Measurements from ENCODE around the gene E2F4. TPM values are rescaled to one million over a fixed set of nuclear protein-coding genes. Genes with fewer than 3 reads are reported as not detected.
A peak's percentile ranks its signal among the peaks of the same experiment; 100 is the strongest.

E2F4 gene
- total and polyA plus RNA-seq, 7 donors: 40.0 to 85.9 (median 69.8) TPM

DNA sequence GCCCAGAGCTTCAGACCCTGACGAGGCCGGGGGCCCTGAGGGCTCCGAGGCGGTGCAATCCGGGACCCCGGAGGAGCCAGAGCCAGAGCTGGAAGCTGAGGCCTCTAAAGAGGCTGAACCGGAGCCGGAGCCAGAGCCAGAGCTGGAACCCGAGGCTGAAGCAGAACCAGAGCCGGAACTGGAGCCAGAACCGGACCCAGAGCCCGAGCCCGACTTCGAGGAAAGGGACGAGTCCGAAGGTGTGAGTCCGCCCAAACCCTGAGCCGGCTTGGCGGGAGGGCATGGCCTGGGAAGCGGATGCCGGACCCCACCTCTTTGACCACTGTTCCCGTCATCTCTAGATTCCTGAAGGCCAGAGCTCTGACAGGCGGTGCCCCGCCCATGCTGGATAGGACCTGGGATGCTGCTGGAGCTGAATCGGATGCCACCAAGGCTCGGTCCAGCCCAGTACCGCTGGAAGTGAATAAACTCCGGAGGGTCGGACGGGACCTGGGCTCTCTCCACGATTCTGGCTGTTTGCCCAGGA, 17.2 kb upstream of the E2F4 start:
- Histone ChIP-seq H3K9me3 (no peaks in the 10 kb centered on the region), H3K27ac (peak overlapping the region; percentile 89 to 95 (median 90)), H3K36me3 (no peaks in the 10 kb centered on the region), H3K4me1 (peaks cover 0 to 60% (median 54%) of the 10 kb centered on the region in 4 donors), H3K4me3 (peak overlapping the region; percentile 22 to 52 (median 46)), H3K27me3 (no peaks in the 10 kb centered on the region)
- no peak for DNase-seq
- intact Hi-C loops (cut with DNase I): no loop called here
- TF ChIP-seq EP300 (IDR thresholded peaks at IDR 0.05): no peak
- TF ChIP-seq POLR2A (IDR thresholded peaks at IDR 0.05): no peak
- TF ChIP-seq POLR2AphosphoS5 (IDR thresholded peaks at IDR 0.05): no peak
- TF ChIP-seq, protein P1, sequence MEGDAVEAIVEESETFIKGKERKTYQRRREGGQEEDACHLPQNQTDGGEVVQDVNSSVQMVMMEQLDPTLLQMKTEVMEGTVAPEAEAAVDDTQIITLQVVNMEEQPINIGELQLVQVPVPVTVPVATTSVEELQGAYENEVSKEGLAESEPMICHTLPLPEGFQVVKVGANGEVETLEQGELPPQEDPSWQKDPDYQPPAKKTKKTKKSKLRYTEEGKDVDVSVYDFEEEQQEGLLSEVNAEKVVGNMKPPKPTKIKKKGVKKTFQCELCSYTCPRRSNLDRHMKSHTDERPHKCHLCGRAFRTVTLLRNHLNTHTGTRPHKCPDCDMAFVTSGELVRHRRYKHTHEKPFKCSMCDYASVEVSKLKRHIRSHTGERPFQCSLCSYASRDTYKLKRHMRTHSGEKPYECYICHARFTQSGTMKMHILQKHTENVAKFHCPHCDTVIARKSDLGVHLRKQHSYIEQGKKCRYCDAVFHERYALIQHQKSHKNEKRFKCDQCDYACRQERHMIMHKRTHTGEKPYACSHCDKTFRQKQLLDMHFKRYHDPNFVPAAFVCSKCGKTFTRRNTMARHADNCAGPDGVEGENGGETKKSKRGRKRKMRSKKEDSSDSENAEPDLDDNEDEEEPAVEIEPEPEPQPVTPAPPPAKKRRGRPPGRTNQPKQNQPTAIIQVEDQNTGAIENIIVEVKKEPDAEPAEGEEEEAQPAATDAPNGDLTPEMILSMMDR (IDR thresholded peaks at IDR 0.05): no peak
- 41 to 59% methylated on average over 31 of the region's 31 CpGs for WGBS, 2 donors

- TF ChIP-seq, protein P1 (IDR thresholded peaks at IDR 0.05): no peak
- no peak for TF ChIP-seq POLR2AphosphoS5 (IDR thresholded peaks at IDR 0.05)
- TF ChIP-seq POLR2A (IDR thresholded peaks at IDR 0.05): no peak
- no peak for TF ChIP-seq EP300 (IDR thresholded peaks at IDR 0.05)
- intact Hi-C loops (cut with DNase I): no loop called here
- Histone ChIP-seq H3K27ac (no peak overlapping the region), H3K27me3 (no peaks in the 10 kb centered on the region), H3K4me1 (peaks cover 0 to 52% (median 42%) of the 10 kb centered on the region in 4 donors), H3K4me3 (no peak overlapping the region), H3K9me3 (no peaks in the 10 kb centered on the region), H3K36me3 (no peaks in the 10 kb centered on the region)
- 89 to 92% methylated on average over 12 of the region's 12 CpGs for WGBS, 2 donors
- no peak for DNase-seq
These were observed 15.3 kb upstream of the E2F4 start for GRCh38 chr16:67176662-67177061.

DNA sequence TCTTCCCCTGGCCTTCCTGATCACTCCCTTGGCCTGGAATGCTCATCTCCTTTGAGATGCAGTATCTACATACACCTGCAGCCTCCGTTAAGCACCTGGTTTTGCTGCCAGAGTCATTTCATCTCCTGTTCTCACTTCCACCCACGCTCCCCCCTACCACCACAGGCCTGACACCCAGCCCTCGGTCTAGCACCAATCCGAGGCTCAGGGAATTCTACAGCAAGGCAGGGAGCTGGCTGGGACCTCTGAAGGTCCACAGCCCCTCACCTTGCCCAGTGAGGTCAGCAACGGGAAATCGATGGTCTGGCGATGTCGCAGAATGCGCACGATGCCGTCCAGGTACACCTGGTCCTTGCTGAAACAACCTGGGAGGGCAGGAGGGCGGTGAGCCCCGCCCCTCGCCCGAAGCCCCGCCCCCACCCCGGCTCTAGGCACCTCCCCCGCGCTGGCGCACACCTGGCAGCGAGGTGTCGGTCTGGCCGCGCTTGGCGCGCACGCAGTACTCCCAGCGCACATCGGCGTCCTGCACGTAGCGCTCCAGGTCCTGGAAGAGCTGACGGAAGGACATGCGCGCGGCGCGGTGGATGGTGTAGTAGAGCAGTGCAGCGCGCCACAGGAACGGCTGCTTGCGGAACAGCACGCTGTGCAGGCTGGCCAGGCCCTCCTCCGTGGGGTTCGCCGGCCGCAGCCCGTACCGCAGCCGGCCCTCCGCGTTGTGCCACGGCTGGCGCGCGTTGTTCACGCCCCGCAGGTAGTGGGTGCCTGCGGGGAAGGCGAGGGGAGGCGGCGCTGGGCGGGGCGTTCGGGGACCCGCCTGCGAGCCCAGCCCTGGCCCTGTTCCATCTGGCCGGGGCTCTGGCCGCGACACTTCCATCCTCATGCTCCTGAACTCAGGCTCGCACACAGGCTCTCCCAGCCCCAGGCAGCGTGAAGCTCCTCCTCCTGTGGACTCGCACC, 13.9 kb upstream of the E2F4 start:
- Histone ChIP-seq H3K4me3 (peak overlapping the region; percentile 16 to 51 (median 40)), H3K9me3 (no peaks in the 10 kb centered on the region), H3K27me3 (no peaks in the 10 kb centered on the region), H3K36me3 (no peaks in the 10 kb centered on the region), H3K4me1 (peaks cover 0 to 56% (median 47%) of the 10 kb centered on the region in 4 donors), H3K27ac (peak overlapping the region; percentile 38 to 70 (median 53))
- DNase-seq: peak; percentile 83
- TF ChIP-seq, protein P1 (IDR thresholded peaks at IDR 0.05): no peak
- TF ChIP-seq POLR2A (IDR thresholded peaks at IDR 0.05) (no peak), EP300 (IDR thresholded peaks at IDR 0.05) (no peak), POLR2AphosphoS5 (IDR thresholded peaks at IDR 0.05) (peak in 1 of 4 donors; percentile 63)
- intact Hi-C loops (cut with DNase I): no loop called here
- 2 to 4% methylated on average over 73 of the region's 73 CpGs for WGBS, 2 donors

GRCh38 chr16:67179421-67180080, 12.4 kb upstream of the E2F4 start:
- H3K27me3 ChIP-seq: no peaks in the 10 kb centered on the region
- H3K4me3 ChIP-seq: no peak overlapping the region
- intact Hi-C loops (cut with DNase I): no loop called here
- H3K36me3 ChIP-seq: no peaks in the 10 kb centered on the region
- WGBS, 2 donors: 91 to 92% methylated on average over 13 of the region's 13 CpGs
- H3K9me3 ChIP-seq: no peaks in the 10 kb centered on the region
- H3K4me1 ChIP-seq: peaks cover 0 to 49% (median 39%) of the 10 kb centered on the region in 4 donors
- TF ChIP-seq POLR2AphosphoS5 (IDR thresholded peaks at IDR 0.05) (no peak), POLR2A (IDR thresholded peaks at IDR 0.05) (no peak), EP300 (IDR thresholded peaks at IDR 0.05) (no peak)
- TF ChIP-seq, protein P1 (IDR thresholded peaks at IDR 0.05): no peak
- no peak for DNase-seq
- no peak overlapping the region for H3K27ac ChIP-seq
